ENCODE data around the gene FADS3.

The FADS3 gene

GRCh38 chr11:61912530-61912898 lies 21.2 kb upstream of the FADS3 start:
- Histone ChIP-seq H3K4me1 (ENCODE audit: insufficient read depth, low read length) (peaks cover 42% of the 10 kb centered on the region), H3K4me3 (ENCODE audit: low read depth in 1 of 2, low read length in 2 of 2) (no peak overlapping the region), H3K27ac (ENCODE audit: low read depth, low read length) (no peak overlapping the region), H3K9ac (ENCODE audit: low read length) (no peak overlapping the region), H3K36me3 (ENCODE audit: insufficient read depth, low read length) (no peaks in the 10 kb centered on the region), H3K9me3 (ENCODE audit: low read length) (no peaks in the 10 kb centered on the region), H3K27me3 (ENCODE audit: control insufficient read depth in 1 of 2, insufficient read depth in 2 of 2, low read length in 2 of 2) (no peaks in the 10 kb centered on the region)

GRCh38 chr11:61911701-61912529 lies 20.6 kb upstream of the FADS3 start:
- Histone ChIP-seq H3K27ac (ENCODE audit: low read depth, low read length) (peak overlapping the region; percentile 34), H3K4me1 (ENCODE audit: insufficient read depth, low read length) (peaks cover 42% of the 10 kb centered on the region), H3K9ac (ENCODE audit: low read length) (no peak overlapping the region), H3K4me3 (ENCODE audit: low read depth in 1 of 2, low read length in 2 of 2) (no peak overlapping the region), H3K27me3 (ENCODE audit: control insufficient read depth in 1 of 2, insufficient read depth in 2 of 2, low read length in 2 of 2) (no peaks in the 10 kb centered on the region), H3K9me3 (ENCODE audit: low read length) (no peaks in the 10 kb centered on the region), H3K36me3 (ENCODE audit: insufficient read depth, low read length) (peaks cover 2% of the 10 kb centered on the region)

GRCh38 chr11:61911128-61911700 lies 19.9 kb upstream of the FADS3 start:
- Histone ChIP-seq H3K4me1 (ENCODE audit: insufficient read depth, low read length) (peaks cover 42% of the 10 kb centered on the region), H3K27me3 (ENCODE audit: control insufficient read depth in 1 of 2, insufficient read depth in 2 of 2, low read length in 2 of 2) (no peaks in the 10 kb centered on the region), H3K4me3 (ENCODE audit: low read depth in 1 of 2, low read length in 2 of 2) (no peak overlapping the region), H3K9me3 (ENCODE audit: low read length) (no peaks in the 10 kb centered on the region), H3K9ac (ENCODE audit: low read length) (no peak overlapping the region), H3K27ac (ENCODE audit: low read depth, low read length) (peak overlapping the region; percentile 34), H3K36me3 (ENCODE audit: insufficient read depth, low read length) (peaks cover 8% of the 10 kb centered on the region)

GRCh38 chr11:61910187-61911127 lies 19.1 kb upstream of the FADS3 start:
- peaks cover 42% of the 10 kb centered on the region for H3K4me1 ChIP-seq (ENCODE audit: insufficient read depth, low read length)
- no peak overlapping the region for H3K9ac ChIP-seq (ENCODE audit: low read length)

GRCh38 chr11:61908730-61909316 lies 17.5 kb upstream of the FADS3 start:
- Histone ChIP-seq H3K36me3 (ENCODE audit: insufficient read depth, low read length) (peaks cover 8% of the 10 kb centered on the region), H3K9me3 (ENCODE audit: low read length) (no peaks in the 10 kb centered on the region), H3K4me1 (ENCODE audit: insufficient read depth, low read length) (peaks cover 34% of the 10 kb centered on the region), H3K27ac (ENCODE audit: low read depth, low read length) (peak overlapping the region; percentile 44), H3K9ac (ENCODE audit: low read length) (no peak overlapping the region), H3K27me3 (ENCODE audit: control insufficient read depth in 1 of 2, insufficient read depth in 2 of 2, low read length in 2 of 2) (no peaks in the 10 kb centered on the region), H3K4me3 (ENCODE audit: low read depth in 1 of 2, low read length in 2 of 2) (no peak overlapping the region)

More at GRCh38 chr11:61910187-61911127, 19.1 kb upstream of the FADS3 start:
- Histone ChIP-seq H3K4me3 (ENCODE audit: low read depth in 1 of 2, low read length in 2 of 2) (no peak overlapping the region), H3K9me3 (ENCODE audit: low read length) (no peaks in the 10 kb centered on the region), H3K27ac (ENCODE audit: low read depth, low read length) (no peak overlapping the region), H3K27me3 (ENCODE audit: control insufficient read depth in 1 of 2, insufficient read depth in 2 of 2, low read length in 2 of 2) (no peaks in the 10 kb centered on the region), H3K36me3 (ENCODE audit: insufficient read depth, low read length) (peaks cover 8% of the 10 kb centered on the region)

GRCh38 chr11:61907871-61908729 lies 16.8 kb upstream of the FADS3 start:
- Histone ChIP-seq H3K9ac (ENCODE audit: low read length) (no peak overlapping the region), H3K4me1 (ENCODE audit: insufficient read depth, low read length) (peaks cover 34% of the 10 kb centered on the region), H3K27ac (ENCODE audit: low read depth, low read length) (no peak overlapping the region), H3K27me3 (ENCODE audit: control insufficient read depth in 1 of 2, insufficient read depth in 2 of 2, low read length in 2 of 2) (no peaks in the 10 kb centered on the region), H3K9me3 (ENCODE audit: low read length) (no peaks in the 10 kb centered on the region), H3K4me3 (ENCODE audit: low read depth in 1 of 2, low read length in 2 of 2) (no peak overlapping the region), H3K36me3 (ENCODE audit: insufficient read depth, low read length) (peaks cover 8% of the 10 kb centered on the region)

GRCh38 chr11:61907282-61907681 lies 15.9 kb upstream of the FADS3 start:
- H3K27me3 ChIP-seq (ENCODE audit: control insufficient read depth in 1 of 2, insufficient read depth in 2 of 2, low read length in 2 of 2), result no peaks in the 10 kb centered on the region
- peaks cover 8% of the 10 kb centered on the region for H3K36me3 ChIP-seq (ENCODE audit: insufficient read depth, low read length)
- H3K9me3 ChIP-seq (ENCODE audit: low read length), result no peaks in the 10 kb centered on the region
- no peak overlapping the region for H3K27ac ChIP-seq (ENCODE audit: low read depth, low read length)
- H3K4me1 ChIP-seq (ENCODE audit: insufficient read depth, low read length), result peaks cover 31% of the 10 kb centered on the region
- no peak overlapping the region for H3K4me3 ChIP-seq (ENCODE audit: low read depth in 1 of 2, low read length in 2 of 2)
- no peak overlapping the region for H3K9ac ChIP-seq (ENCODE audit: low read length)

GRCh38 chr11:61906522-61906909 lies 15.2 kb upstream of the FADS3 start:
- Histone ChIP-seq H3K36me3 (ENCODE audit: insufficient read depth, low read length) (peaks cover 8% of the 10 kb centered on the region), H3K9ac (ENCODE audit: low read length) (no peak overlapping the region), H3K4me1 (ENCODE audit: insufficient read depth, low read length) (peaks cover 27% of the 10 kb centered on the region), H3K27ac (ENCODE audit: low read depth, low read length) (no peak overlapping the region), H3K4me3 (ENCODE audit: low read depth in 1 of 2, low read length in 2 of 2) (no peak overlapping the region), H3K27me3 (ENCODE audit: control insufficient read depth in 1 of 2, insufficient read depth in 2 of 2, low read length in 2 of 2) (no peaks in the 10 kb centered on the region), H3K9me3 (ENCODE audit: low read length) (no peaks in the 10 kb centered on the region)

- H3K27me3 ChIP-seq (ENCODE audit: control insufficient read depth in 1 of 2, insufficient read depth in 2 of 2, low read length in 2 of 2), result no peaks in the 10 kb centered on the region
- H3K4me3 ChIP-seq (ENCODE audit: low read depth in 1 of 2, low read length in 2 of 2), result no peak overlapping the region
- peaks cover 22% of the 10 kb centered on the region for H3K4me1 ChIP-seq (ENCODE audit: insufficient read depth, low read length)
- peaks cover 9% of the 10 kb centered on the region for H3K36me3 ChIP-seq (ENCODE audit: insufficient read depth, low read length)
- H3K27ac ChIP-seq (ENCODE audit: low read depth, low read length), result no peak overlapping the region
- no peaks in the 10 kb centered on the region for H3K9me3 ChIP-seq (ENCODE audit: low read length)
- no peak overlapping the region for H3K9ac ChIP-seq (ENCODE audit: low read length)
Measured at GRCh38 chr11:61905801-61906521, 14.6 kb upstream of the FADS3 start.

GRCh38 chr11:61905067-61905696 lies 13.8 kb upstream of the FADS3 start:
- H3K9ac ChIP-seq (ENCODE audit: low read length), result no peak overlapping the region
- no peaks in the 10 kb centered on the region for H3K9me3 ChIP-seq (ENCODE audit: low read length)
- H3K27ac ChIP-seq (ENCODE audit: low read depth, low read length), result no peak overlapping the region
- H3K36me3 ChIP-seq (ENCODE audit: insufficient read depth, low read length), result peaks cover 13% of the 10 kb centered on the region
- H3K27me3 ChIP-seq (ENCODE audit: control insufficient read depth in 1 of 2, insufficient read depth in 2 of 2, low read length in 2 of 2), result no peaks in the 10 kb centered on the region
- peaks cover 14% of the 10 kb centered on the region for H3K4me1 ChIP-seq (ENCODE audit: insufficient read depth, low read length)
- no peak overlapping the region for H3K4me3 ChIP-seq (ENCODE audit: low read depth in 1 of 2, low read length in 2 of 2)
